Gastrocnemius medialis (tissue), 4 donors: ENCODE data around the gene TGM5.

Experiments used
- CTCF ChIP-seq, 5 experiments: fragments of 450-650 bp in 3 of 5; fragments of 200-600 bp in 2 of 5; sonication (generic) in 2 of 5; IDR thresholded peaks in 4 of 5; conservative IDR thresholded peaks in 1 of 5; 1 replicate in 4 of 5; 2 replicates in 1 of 5; pipeline ENCODE4 v1.5.1; 2016 to 2019; ENCODE audit warnings: antibody characterized with exemption in 5 of 5, mild to moderate bottlenecking in 3 of 5, moderate library complexity in 3 of 5
- POLR2A ChIP-seq, 2 donors: fragments of 450-650 bp; IDR thresholded peaks; one replicate each; pipeline ENCODE4 v1.6.1; 2017; ENCODE audit warnings: antibody characterized with exemption in 2 of 2, mild to moderate bottlenecking in 2 of 2, moderate library complexity in 2 of 2

GRCh38 chr15:43294091-43294706 lies 27.5 kb upstream of the TGM5 start:
- TF ChIP-seq POLR2A (IDR thresholded peaks at IDR 0.05): no peak
- no peak for TF ChIP-seq CTCF (IDR thresholded peaks at IDR 0.05 in 4 of 5, conservative IDR thresholded peaks at IDR 0.05 in 1 of 5)
